Prostate gland (tissue), 2 donors: ENCODE measurements around the gene GRIN3B. TPM values are rescaled to one million over a fixed set of nuclear protein-coding genes. Genes with fewer than 3 reads are reported as not detected.
"Not testable (repeated sequence)": the region's sequence is repeated elsewhere in the genome, so short reads cannot be mapped to it uniquely, and the experiment has no call there.

Experiments used
- DNase-seq: peaks from one replicate; pipeline ENCODE4 v3.0.0-alpha.2; 2019; ENCODE audit warnings: low spot score
- H3K27ac ChIP-seq, 2 donors: fragments of 200-600 bp; sonication (generic); 2 replicates each; pipeline ENCODE4 v1.5.1; 2017 to 2019
- H3K27me3 ChIP-seq: fragments of 200-600 bp; sonication (generic); replicated peaks from 2 replicates; pipeline ENCODE4 v1.5.1; 2019; ENCODE audit not compliant: insufficient read depth
- H3K36me3 ChIP-seq, 2 donors: fragments of 200-600 bp; sonication (generic); 1 replicate in 1 of 2; 2 replicates in 1 of 2; pipeline versions ENCODE4 v1.5.1 to v1.8.1; 2017 to 2019
- H3K4me1 ChIP-seq: fragments of 200-600 bp; sonication (generic); replicated peaks from 2 replicates; pipeline ENCODE4 v1.5.1; 2019
- H3K4me3 ChIP-seq, 2 donors: fragments of 200-600 bp; sonication (generic); 2 replicates each; pipeline ENCODE4 v1.5.1; 2017 to 2019
- H3K9me3 ChIP-seq: fragments of 200-600 bp; sonication (generic); 2 replicates; pipeline ENCODE4 v1.5.1; 2017
- CTCF ChIP-seq, 4 experiments: fragments of 200-600 bp in 2 of 4; fragments of 450-650 bp in 2 of 4; sonication (generic) in 2 of 4; IDR thresholded peaks; 1 replicate in 3 of 4; 2 replicates in 1 of 4; pipeline ENCODE4 v1.5.1; 2016 to 2019; ENCODE audit warnings: antibody characterized with exemption in 4 of 4, mild to moderate bottlenecking in 2 of 4, moderate library complexity in 2 of 4
- POLR2A ChIP-seq: fragments of 450-650 bp; IDR thresholded peaks from one replicate; pipeline ENCODE4 v1.6.1; 2016; ENCODE audit warnings: antibody characterized with exemption, mild to moderate bottlenecking
- POLR2AphosphoS5 ChIP-seq: sonication (generic); formaldehyde crosslinking; IDR thresholded peaks from one replicate; pipeline ENCODE4 v1.6.1; 2017; ENCODE audit warnings: antibody characterized with exemption
- WGBS: methylation state at CpG from one replicate; pipeline ENCODE4 v1.1.5; 2018; 5-methylcytosine and 5-hydroxymethylcytosine counted together
- intact Hi-C: fragments of 100-400 bp; cut with DNase I; formaldehyde crosslinking; loops from one replicate; pipeline ENCODE4 v1.14.2; 2022
- total RNA-seq, 2 donors: library from RNA; depleted of rRNA; stranded (reverse); fragments of >200 nt; gene quantifications; one replicate each; pipeline ENCODE4 v1.1.0, GENCODE V29; 2016

The GRIN3B gene
- total RNA-seq, 2 donors from 2014 or later = 0.34 TPM; not detected in 1

GRCh38 chr19:954272-954671 lies 45.9 kb upstream of the GRIN3B start:
- Histone ChIP-seq H3K27ac (no peak overlapping the region), H3K4me3 (no peak overlapping the region), H3K27me3 (no peaks in the 10 kb centered on the region), H3K4me1 (peaks cover 8% of the 10 kb centered on the region), H3K9me3 (no peaks in the 10 kb centered on the region), H3K36me3 (no peaks in the 10 kb centered on the region)
- no peak for DNase-seq
- 89% methylated on average over 14 of the region's 14 CpGs for WGBS
- intact Hi-C loops = no loop called here
- TF ChIP-seq POLR2A = no peak
- TF ChIP-seq POLR2AphosphoS5 = no peak
- no peak for TF ChIP-seq CTCF (IDR thresholded peaks at IDR 0.05)

- no peak for DNase-seq
- intact Hi-C loops = no loop called here
- TF ChIP-seq POLR2AphosphoS5 (no peak), POLR2A (no peak), CTCF (IDR thresholded peaks at IDR 0.05) (no peak)
- Histone ChIP-seq H3K4me1 (peaks cover 8% of the 10 kb centered on the region), H3K27me3 (no peaks in the 10 kb centered on the region), H3K9me3 (no peaks in the 10 kb centered on the region), H3K4me3 (no peak overlapping the region), H3K27ac (no peak overlapping the region), H3K36me3 (no peaks in the 10 kb centered on the region)
- 85% methylated on average over 43 of the region's 43 CpGs for WGBS
Observed at GRCh38 chr19:954672-955494, 45.3 kb upstream of the GRIN3B start.

GRCh38 chr19:955803-956765 lies 44.1 kb upstream of the GRIN3B start:
- Histone ChIP-seq H3K9me3 (no peaks in the 10 kb centered on the region), H3K27me3 (no peaks in the 10 kb centered on the region), H3K36me3 (no peaks in the 10 kb centered on the region), H3K27ac (no peak overlapping the region), H3K4me3 (no peak overlapping the region), H3K4me1 (peaks cover 8% of the 10 kb centered on the region)
- TF ChIP-seq CTCF (IDR thresholded peaks at IDR 0.05) = no peak
- TF ChIP-seq POLR2AphosphoS5 = no peak
- no peak for TF ChIP-seq POLR2A
- intact Hi-C loops = no loop called here
- no peak for DNase-seq
- WGBS = 82% methylated on average over 47 of the region's 55 CpGs

DNA sequence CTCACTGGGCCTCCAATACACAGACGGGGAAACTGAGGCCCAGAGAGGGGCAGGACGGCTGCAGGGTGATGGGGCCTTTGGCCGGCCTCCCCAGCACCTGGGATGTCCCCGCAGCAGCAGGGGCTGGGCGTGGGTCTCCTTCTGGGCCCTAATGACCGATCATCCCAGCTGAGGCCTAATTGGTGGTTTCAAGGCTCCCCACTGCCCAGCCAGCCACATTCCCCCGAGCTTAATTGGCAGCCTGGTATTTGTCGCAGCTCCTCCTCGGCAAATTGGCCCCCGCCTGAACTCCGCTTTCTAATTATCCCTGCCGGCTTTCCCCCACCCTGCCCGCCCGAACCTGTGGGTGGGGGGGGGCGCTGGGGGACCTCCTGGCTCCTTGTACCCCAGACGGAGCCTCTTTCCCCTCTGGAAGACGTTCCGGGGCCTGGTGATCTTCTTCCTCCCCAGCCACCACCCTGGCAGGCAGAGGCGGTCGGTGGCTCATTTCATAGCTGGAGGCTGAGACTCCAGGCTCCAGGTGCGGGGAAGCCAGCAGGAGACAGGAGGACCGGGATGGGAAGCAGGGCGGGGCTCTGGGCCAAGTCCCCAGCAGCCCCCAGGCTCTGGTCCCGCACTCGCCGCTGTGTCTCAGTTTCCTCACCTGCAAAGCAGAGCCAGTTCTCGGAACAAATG lies 43.3 kb upstream of the GRIN3B start:
- Histone ChIP-seq H3K4me1 (peaks cover 8% of the 10 kb centered on the region), H3K9me3 (no peaks in the 10 kb centered on the region), H3K36me3 (no peaks in the 10 kb centered on the region), H3K27ac (no peak overlapping the region), H3K4me3 (no peak overlapping the region), H3K27me3 (no peaks in the 10 kb centered on the region)
- no peak for DNase-seq
- intact Hi-C loops = no loop called here
- TF ChIP-seq CTCF (IDR thresholded peaks at IDR 0.05) (no peak), POLR2A (no peak), POLR2AphosphoS5 (no peak)
- 48% methylated on average over 25 of the region's 27 CpGs for WGBS

DNA sequence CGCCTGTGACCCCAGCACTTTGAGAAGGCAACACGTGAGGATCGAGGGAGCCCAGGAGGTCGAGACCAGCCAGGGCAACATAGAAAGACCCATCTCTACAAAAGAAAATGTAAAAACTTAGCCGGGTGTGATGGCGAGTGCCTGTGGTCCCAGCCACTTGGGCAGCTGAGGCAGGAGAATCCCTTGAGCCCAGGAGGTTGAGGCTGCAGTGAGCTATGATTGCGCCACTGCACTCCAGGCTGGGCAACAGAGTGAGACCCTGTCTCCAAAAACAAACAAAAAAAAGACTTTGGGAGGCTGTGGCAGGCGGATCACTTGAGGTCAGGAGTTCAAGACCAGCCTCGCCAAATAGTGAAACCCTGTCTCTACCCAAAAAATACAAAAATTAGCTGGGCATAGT lies 42.6 kb upstream of the GRIN3B start:
- intact Hi-C loops, DNase-seq, H3K4me3 ChIP-seq, H3K9me3 ChIP-seq, H3K27ac ChIP-seq, H3K4me1 ChIP-seq, H3K27me3 ChIP-seq, H3K36me3 ChIP-seq: not testable (repeated sequence)
- WGBS = 92% methylated on average over 9 of the region's 9 CpGs
